ENCODE data around the gene SAC3D1. TPM values are rescaled to one million over a fixed set of nuclear protein-coding genes. Genes with fewer than 3 reads are reported as not detected.

Gene SAC3D1
- total RNA-seq, 1 donor from 2014 or later: 32.3 TPM

- Mint-ChIP-seq H3K4me1 (peaks cover 9% of the 10 kb centered on the region), H3K27ac (ENCODE audit: unreplicated experiment) (no peak overlapping the region), H3K36me3 (ENCODE audit: low read depth) (no peaks in the 10 kb centered on the region), H3K27me3 (ENCODE audit: low read depth) (no peaks in the 10 kb centered on the region), H3K9me3 (no peaks in the 10 kb centered on the region), H3K4me3 (no peak overlapping the region)
- DNase-seq (ENCODE audit: low read depth, low spot score): no peak
- TF ChIP-seq CTCF (conservative IDR thresholded peaks at IDR 0.05): no peak
Observed at GRCh38 chr11:65008873-65009272, 32.1 kb upstream of the SAC3D1 start.

GRCh38 chr11:65013130-65013887 lies 27.7 kb upstream of the SAC3D1 start:
- peak; percentile 80 for TF ChIP-seq CTCF (conservative IDR thresholded peaks at IDR 0.05)
- Mint-ChIP-seq H3K27ac (ENCODE audit: unreplicated experiment) (peak overlapping the region; percentile 99), H3K27me3 (ENCODE audit: low read depth) (no peaks in the 10 kb centered on the region), H3K9me3 (no peaks in the 10 kb centered on the region), H3K4me1 (peaks cover 21% of the 10 kb centered on the region), H3K4me3 (peak overlapping the region; percentile 91), H3K36me3 (ENCODE audit: low read depth) (peaks cover 13% of the 10 kb centered on the region)
- peak; percentile 86 for DNase-seq (ENCODE audit: low read depth, low spot score)

- peaks cover 21% of the 10 kb centered on the region for H3K4me1 Mint-ChIP-seq
- H3K27me3 Mint-ChIP-seq (ENCODE audit: low read depth): no peaks in the 10 kb centered on the region
- peaks cover 13% of the 10 kb centered on the region for H3K36me3 Mint-ChIP-seq (ENCODE audit: low read depth)
- H3K4me3 Mint-ChIP-seq: peak within 1 kb of the TSS; percentile 91
- no peaks in the 10 kb centered on the region for H3K9me3 Mint-ChIP-seq
- peak; percentile 92 for DNase-seq (ENCODE audit: low read depth, low spot score)
- peak within 1 kb of the TSS; percentile 99 for H3K27ac Mint-ChIP-seq (ENCODE audit: unreplicated experiment)
- TF ChIP-seq CTCF (conservative IDR thresholded peaks at IDR 0.05): peak; percentile 79
Observed at GRCh38 chr11:65013888-65014725, 26.9 kb upstream of the SAC3D1 start, which contains the start of gene ARL2. Gene ARL2 (plus strand): TSS chr11:65014160. CDS start chr11:65014208, 48 bp downstream.

- TF ChIP-seq CTCF (conservative IDR thresholded peaks at IDR 0.05): no peak
- H3K9me3 Mint-ChIP-seq: no peaks in the 10 kb centered on the region
- no peak for DNase-seq (ENCODE audit: low read depth, low spot score)
- H3K4me3 Mint-ChIP-seq: peak overlapping the region; percentile 91
- H3K27ac Mint-ChIP-seq (ENCODE audit: unreplicated experiment): peak overlapping the region; percentile 43
- peaks cover 13% of the 10 kb centered on the region for H3K36me3 Mint-ChIP-seq (ENCODE audit: low read depth)
- no peaks in the 10 kb centered on the region for H3K27me3 Mint-ChIP-seq (ENCODE audit: low read depth)
- peaks cover 21% of the 10 kb centered on the region for H3K4me1 Mint-ChIP-seq
Observed at GRCh38 chr11:65014726-65015227, 26.2 kb upstream of the SAC3D1 start.

DNA sequence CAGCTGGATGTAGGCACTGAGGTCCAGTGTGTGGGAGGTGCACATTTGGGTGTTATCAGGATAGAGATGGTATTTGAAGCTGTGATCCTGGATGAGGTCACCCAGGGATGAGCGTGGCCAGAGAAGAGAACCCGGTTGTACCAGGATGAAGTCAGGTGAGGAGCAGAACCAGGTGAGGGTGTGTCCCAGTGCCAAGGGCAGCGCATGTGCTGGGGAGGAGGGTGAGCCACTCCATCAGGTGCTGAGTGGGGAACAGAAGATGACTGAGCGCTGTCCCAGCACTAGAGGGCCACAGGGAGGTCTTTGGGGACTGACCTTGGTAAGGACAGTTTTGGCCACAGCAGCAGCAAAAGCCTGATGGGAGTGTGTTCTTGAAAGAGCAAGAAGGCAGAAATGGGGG lies 24.3 kb upstream of the SAC3D1 start:
- Mint-ChIP-seq H3K4me3 (peak overlapping the region; percentile 14), H3K9me3 (no peaks in the 10 kb centered on the region), H3K27ac (ENCODE audit: unreplicated experiment) (no peak overlapping the region), H3K36me3 (ENCODE audit: low read depth) (peaks cover 13% of the 10 kb centered on the region), H3K4me1 (peaks cover 21% of the 10 kb centered on the region), H3K27me3 (ENCODE audit: low read depth) (no peaks in the 10 kb centered on the region)
- no peak for DNase-seq (ENCODE audit: low read depth, low spot score)
- no peak for TF ChIP-seq CTCF (conservative IDR thresholded peaks at IDR 0.05)
